ENCODE measurements around the gene DDX1. TPM values are rescaled to one million over a fixed set of nuclear protein-coding genes. Genes with fewer than 3 reads are reported as not detected.

The DDX1 gene
- total RNA-seq, 1 experiment from 2014 or later: 102 TPM

GRCh38 chr2:15562354-15563031 lies 29.2 kb upstream of the DDX1 start:
- no peak for DNase-seq (ENCODE audit: low read depth)

DNA sequence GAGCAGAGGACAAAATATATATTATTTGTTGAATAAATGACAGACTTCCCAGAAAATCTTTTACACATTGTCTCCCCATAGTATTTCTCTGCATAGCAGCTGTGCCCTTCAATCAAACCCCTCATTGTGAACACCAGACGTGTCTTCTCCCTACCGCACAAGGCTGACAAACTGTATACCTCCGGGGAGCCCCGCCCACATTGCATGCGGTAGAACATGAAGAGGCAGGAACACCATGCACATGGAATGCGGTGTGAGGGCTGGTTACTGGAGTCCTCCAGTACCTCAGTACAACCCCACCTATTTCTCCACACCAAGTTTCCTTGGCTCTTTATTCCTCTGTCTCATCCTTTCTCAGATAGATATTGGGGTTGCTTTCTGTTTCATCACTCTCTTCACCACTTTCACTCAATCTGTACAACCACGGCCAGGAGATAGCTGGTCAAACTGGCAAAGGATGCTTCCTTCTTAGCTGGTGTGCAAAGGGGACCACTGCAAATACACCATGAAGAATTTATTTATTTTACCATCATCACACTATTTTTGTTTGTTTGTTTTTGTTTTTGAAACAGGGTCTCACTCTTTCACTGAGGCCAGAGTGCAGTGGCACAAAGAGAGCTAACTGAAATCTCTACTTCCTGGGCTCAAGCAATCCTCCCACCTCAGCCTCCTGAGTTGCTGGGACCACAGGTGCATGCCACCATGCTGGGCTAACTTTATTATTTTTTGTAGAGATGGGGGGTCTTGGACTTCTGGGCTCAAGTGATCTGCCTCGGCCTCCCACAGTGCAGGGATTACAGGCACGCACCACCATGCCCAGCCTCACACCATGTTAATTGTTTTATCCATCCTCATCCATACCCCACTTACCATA lies 28.2 kb upstream of the DDX1 start:
- no peak for DNase-seq (ENCODE audit: low read depth)

DNA sequence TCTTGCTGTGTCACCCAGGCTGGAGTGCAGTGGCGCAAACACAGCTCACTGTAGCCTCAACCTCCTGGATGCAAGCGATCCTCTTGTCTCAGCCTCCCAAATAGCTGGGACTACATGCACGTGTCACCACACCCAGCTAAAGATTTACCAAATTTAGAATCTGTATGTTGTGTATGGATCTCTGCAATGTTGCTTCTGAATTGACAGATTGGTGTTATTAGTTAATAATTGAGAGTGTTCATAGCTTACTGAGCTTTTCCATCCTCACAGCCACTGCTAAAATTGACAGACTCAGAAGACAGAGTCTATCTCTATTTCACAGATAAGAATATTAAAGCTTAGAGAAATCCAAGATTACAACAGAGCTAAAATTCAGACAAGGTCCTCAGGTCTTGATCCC lies 26.3 kb upstream of the DDX1 start:
- DNase-seq (ENCODE audit: low read depth): no peak

- DNase-seq (ENCODE audit: low read depth): no peak
Observed at GRCh38 chr2:15565994-15566671, 25.5 kb upstream of the DDX1 start.

- DNase-seq (ENCODE audit: low read depth): no peak
Observed at GRCh38 chr2:15566912-15567311, 24.8 kb upstream of the DDX1 start.

DNA sequence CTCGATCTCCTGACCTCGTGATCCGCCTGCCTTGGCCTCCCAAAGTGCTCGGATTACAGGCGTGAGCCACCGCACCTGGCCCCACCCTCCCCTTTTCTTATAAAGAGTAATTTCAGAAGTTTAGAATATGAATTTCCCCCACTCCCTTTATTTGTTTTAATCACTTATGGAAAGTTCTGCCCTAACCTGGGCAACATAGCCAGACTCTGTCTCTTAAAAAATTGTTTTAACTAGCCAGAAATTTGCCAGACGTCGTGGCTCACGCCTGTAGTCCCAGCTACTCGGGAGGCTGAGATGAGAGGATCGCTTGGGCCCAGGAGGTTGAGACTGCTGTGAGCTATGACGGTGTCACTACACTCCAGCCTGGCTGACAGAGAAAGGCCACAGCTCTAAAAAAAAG lies 22.8 kb upstream of the DDX1 start:
- no peak for DNase-seq (ENCODE audit: low read depth)

DNA sequence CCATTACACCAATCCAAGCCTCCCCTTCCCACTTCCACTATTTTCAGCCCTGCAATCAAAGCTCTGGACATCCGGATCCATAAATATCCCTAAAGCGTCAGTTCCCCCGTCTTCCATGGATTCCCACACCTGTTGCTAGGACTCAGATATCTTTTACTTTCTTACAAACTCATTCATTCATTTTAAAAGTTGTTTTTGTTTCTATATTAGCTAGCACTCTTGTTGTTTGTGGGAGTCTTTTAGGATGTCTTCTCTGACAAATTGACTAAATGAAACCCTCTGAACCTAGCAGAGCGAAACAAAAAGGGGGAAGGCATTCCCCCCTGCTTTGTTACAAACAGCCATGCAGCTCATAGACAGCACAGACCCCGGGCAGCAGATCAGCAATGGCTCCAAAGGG lies 21.6 kb upstream of the DDX1 start:
- no peak for DNase-seq (ENCODE audit: low read depth)

DNA sequence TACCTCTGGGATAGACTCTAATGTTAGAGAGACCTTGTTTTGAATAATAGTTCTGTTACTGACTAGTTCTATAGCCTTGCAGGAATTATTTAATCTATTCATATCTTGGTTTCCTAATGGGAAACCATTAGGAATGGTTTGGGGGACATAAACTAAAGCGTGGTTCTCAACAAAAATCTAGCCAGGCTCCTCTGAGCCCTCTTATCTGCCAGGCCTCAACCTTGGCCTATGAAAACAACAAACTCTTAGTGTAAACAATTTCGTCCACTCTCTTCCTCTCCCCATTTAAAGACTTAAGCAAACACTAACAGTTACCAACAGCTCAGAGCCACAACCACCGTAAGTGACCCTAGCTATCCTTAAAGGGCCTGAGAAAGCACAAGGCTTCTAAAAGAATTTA lies 19.9 kb upstream of the DDX1 start:
- DNase-seq (ENCODE audit: low read depth): no peak

DNA sequence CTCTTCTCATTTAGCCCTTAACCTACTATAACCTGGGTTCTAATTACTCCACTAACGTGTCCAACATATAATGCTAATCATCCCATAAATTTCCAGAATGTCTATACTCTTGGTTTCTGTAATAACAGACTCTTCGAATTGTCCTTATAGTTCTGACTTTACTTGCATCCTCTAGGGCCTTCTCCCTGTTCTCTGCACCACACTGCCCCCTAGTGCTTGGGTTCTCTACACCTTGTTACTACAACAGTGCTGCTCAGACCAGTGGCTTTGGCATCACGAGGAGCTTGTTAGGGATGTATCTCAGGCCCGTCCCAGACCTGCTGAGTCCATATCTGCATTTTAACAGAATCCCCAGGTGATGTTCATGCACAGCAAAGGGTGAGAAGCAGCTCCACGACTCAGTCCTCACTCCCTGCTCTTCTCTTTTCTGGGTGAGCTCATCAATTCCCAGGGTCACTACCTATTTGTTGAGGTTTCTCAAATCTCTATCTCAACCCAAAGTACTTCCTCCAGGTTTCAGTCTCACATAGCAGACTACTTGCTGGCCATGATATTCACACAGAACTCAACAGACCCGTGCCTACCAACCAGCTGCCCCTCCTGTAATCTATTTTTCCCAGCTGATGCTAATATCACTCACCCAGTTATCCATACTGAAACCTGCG lies 14.5 kb upstream of the DDX1 start:
- DNase-seq (ENCODE audit: low read depth): peak; percentile 75

DNA sequence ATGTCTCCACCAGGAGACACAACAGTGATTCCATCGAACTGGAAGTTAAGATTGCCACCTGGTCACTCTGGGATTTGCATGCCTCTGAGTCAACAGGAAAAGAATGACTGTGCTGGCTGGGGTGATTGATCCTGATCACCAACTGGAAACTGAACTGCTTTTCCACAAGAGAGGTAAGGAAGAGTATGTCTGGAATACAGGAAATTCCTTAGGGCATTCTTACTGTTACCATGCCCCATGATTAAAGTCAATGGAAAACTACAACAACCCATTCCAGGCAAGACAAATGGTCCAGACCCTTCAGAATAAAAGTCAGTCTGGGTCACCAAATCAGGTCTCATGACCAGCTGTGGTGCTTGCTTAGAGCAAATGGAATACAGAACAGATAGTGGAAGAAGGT lies 12.0 kb upstream of the DDX1 start:
- DNase-seq (ENCODE audit: low read depth): peak; percentile 5

DNA sequence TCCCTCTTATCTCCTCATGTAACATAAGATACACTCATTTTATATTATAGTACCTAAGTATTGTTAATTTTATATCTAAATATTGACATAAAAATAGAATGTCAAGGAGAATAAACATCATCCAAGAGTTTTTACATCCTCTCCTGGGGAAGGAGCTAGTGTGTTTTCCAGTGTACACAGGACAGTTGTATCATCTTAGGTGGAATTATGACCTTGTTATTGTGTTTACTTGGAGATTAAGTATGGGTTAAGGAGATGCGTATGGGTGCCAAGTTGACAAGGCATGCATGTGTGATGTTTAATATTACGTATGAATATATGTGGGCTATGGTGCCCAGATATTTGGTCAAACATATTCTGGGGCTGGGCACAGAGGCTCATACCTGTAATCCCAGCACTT lies 11.2 kb upstream of the DDX1 start:
- DNase-seq (ENCODE audit: low read depth): no peak

DNA sequence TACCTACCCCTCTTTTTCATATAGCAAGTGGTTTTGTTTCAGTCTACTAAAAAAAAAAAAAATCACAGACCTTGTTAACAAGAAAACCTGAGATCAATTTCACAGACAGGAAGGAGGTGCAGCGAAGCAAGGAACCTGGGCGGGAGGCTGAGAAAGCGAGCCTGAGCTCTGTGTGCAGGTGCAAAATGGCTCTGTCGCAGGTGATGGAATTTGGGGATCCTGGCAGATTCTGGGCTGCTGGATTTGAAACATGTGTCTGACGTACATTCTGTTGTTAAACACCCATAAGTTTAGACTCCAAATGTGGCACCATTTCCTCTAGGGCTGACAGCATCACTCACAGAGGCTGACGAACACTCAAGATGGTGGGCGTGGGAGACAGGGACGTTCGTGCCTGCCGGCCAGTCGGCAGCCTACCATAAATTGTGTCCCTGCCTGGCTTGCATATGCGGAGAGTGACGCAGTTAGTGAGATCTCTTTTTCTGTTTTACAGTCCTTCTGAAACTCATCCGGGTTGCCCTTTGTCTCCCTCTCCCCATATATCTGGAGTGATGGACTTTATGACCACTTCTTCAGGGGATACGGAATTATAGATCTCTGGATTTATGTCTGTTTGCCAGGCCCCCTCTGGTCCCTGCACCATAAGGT lies 8.8 kb upstream of the DDX1 start:
- DNase-seq (ENCODE audit: low read depth): no peak

DNA sequence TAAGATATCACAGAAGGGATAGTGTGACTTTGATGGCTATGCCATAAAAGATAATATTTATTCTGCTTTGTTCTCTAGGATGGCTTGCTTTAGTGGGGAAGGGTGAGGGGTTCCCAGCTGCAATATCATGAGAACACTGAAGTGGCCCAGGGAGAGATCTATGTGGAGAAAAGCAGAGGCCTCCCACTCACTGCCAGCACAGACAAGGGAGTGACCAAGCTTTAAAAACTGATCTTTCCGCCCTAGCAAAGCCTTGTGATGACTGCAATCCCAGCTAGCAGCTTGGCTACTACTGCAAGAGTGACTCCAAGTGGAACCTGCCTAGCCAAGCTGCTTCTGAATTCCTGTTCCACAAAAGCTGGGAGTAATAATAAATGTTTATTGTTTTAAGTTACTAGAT lies 7.8 kb upstream of the DDX1 start:
- DNase-seq (ENCODE audit: low read depth): no peak

DNA sequence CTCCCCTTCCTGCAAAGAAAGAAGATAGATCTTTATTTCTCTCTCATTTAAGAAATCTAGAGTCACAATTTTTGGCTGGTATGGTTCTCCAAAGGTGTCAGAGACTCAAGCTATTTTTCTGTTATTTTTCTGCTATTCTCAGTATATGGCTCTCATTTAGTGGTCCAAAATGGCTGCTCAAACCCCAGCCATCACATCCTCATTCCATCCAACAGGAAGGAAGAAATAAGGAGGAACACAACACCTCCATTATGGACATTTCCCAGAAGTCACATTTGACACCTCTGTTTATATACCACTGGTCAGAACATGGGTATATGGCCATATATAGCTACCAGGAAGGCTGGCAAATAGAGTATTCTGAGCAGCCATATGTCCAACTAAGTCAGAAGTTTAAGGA lies 7.4 kb upstream of the DDX1 start:
- DNase-seq (ENCODE audit: low read depth): no peak

GRCh38 chr2:15584767-15585469 lies 6.8 kb upstream of the DDX1 start:
- DNase-seq (ENCODE audit: low read depth): peak; percentile 17

DNA sequence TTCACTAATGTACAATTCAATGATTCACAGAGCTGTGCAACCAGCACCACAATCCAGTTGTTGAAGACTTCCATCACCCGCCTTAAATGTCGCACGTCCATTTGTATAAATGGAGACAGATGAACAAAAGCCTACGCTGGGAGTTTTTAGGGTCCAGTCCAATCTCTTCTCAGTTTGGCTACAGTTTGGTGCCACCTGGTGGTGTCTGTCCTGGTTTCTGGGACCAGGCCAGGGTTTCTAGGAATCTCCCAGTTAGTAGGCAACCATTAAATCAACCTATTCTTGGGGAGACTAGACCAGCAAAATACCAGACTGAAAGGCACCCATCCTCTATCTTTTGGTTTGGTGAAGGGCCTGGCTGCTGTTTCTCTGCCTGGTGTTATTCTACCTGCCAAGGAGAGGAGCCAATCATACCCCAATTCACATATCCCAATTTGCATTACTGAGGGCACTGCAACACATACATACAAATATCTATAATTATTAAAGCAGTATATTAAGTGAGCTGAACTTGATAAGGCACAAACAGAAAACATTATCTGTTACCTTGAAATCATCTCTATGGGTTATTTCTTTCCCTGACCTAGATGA lies 3.2 kb upstream of the DDX1 start:
- DNase-seq (ENCODE audit: low read depth): peak; percentile 66

DNA sequence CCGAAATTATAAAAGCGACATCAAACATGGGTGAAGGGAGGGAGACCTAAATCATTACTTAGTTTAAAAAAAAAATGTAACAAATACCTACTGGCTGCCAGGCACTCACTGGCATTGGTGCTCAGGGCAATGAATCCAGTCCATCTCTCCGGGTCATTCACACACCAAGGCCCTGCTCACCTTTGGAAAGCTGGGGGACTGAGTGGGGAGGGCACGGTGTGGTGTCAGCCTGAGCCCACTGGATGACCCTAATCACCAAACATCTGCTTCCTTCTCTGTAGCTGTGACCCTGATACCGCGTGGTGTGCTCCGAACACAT lies 336 bp upstream of the DDX1 start:
- no peak for DNase-seq (ENCODE audit: low read depth)

GRCh38 chr2:15593327-15593705 lies 1.6 kb downstream of the DDX1 start:
- DNase-seq (ENCODE audit: low read depth): no peak

GRCh38 chr2:15594291-15595256 lies 2.9 kb downstream of the DDX1 start:
- DNase-seq (ENCODE audit: low read depth): no peak

All from RPMI7951 (cell line).